ENCODE measurements around the gene BLOC1S3.

- TF ChIP-seq POLR2A (IDR thresholded peaks at IDR 0.05) (no peak), CTCF (IDR thresholded peaks at IDR 0.05) (no peak), POLR2AphosphoS5 (IDR thresholded peaks at IDR 0.05; ENCODE audit: insufficient read depth in 1 of 2, low read depth in 1 of 2) (no peak)
Measured at GRCh38 chr19:45146251-45146650, 32.3 kb upstream of the BLOC1S3 start.
